ENCODE data around the gene NFYC.
"Not testable (repeated sequence)": the region's sequence is repeated elsewhere in the genome, so short reads cannot be mapped to it uniquely, and the experiment has no call there.

The NFYC gene

GRCh38 chr1:40708750-40709099 lies 17.2 kb downstream of the NFYC start:
- no peak for DNase-seq

GRCh38 chr1:40709100-40709801 lies 17.7 kb downstream of the NFYC start:
- DNase-seq = peak; percentile 86

GRCh38 chr1:40709802-40710278 lies 18.3 kb downstream of the NFYC start:
- DNase-seq = no peak

GRCh38 chr1:40710581-40711315 lies 19.2 kb downstream of the NFYC start:
- no peak for DNase-seq

GRCh38 chr1:40711465-40712404 lies 20.2 kb downstream of the NFYC start:
- DNase-seq = no peak

GRCh38 chr1:40712405-40712944 lies 21.0 kb downstream of the NFYC start:
- no peak for DNase-seq

- no peak for DNase-seq
Measured at GRCh38 chr1:40712997-40713396, 21.5 kb downstream of the NFYC start.

GRCh38 chr1:40715491-40716059 lies 24.1 kb downstream of the NFYC start:
- DNase-seq = no peak

GRCh38 chr1:40717065-40717464 lies 25.6 kb downstream of the NFYC start:
- DNase-seq = no peak

GRCh38 chr1:40717955-40718354 lies 26.5 kb downstream of the NFYC start:
- no peak for DNase-seq

GRCh38 chr1:40720493-40720892 lies 29.0 kb downstream of the NFYC start:
- DNase-seq = no peak

- DNase-seq = no peak
Measured at GRCh38 chr1:40722622-40723021, 31.1 kb downstream of the NFYC start.

- no peak for DNase-seq
Measured at GRCh38 chr1:40723196-40723955, 31.9 kb downstream of the NFYC start.

GRCh38 chr1:40727662-40728061 lies 36.2 kb downstream of the NFYC start:
- DNase-seq = not testable (repeated sequence)

GRCh38 chr1:40729316-40729862 lies 37.9 kb downstream of the NFYC start:
- not testable (repeated sequence) for DNase-seq

- no peak for DNase-seq
Measured at GRCh38 chr1:40732756-40733301, 41.3 kb downstream of the NFYC start.

- no peak for DNase-seq
Measured at GRCh38 chr1:40734882-40735628, 43.6 kb downstream of the NFYC start.

- no peak for DNase-seq
Measured at GRCh38 chr1:40736085-40736531, 44.6 kb downstream of the NFYC start.

- DNase-seq = no peak
Measured at GRCh38 chr1:40738831-40739230, 47.3 kb downstream of the NFYC start.

- no peak for DNase-seq
Measured at GRCh38 chr1:40739455-40740008, 48.0 kb downstream of the NFYC start.
